Ishikawa (cell line): ENCODE data around the gene NEDD4L.

Experiments used
- CEBPB ChIP-seq: IDR thresholded peaks from 2 replicates; pipeline ENCODE4 v1.6.1; 2012
- CREB1 ChIP-seq: IDR thresholded peaks from 2 replicates; pipeline ENCODE4 v1.6.1; 2012; ENCODE audit warnings: low read depth
- EGR1 ChIP-seq: IDR thresholded peaks from 2 replicates; pipeline ENCODE4 v1.6.1; 2012
- EP300 ChIP-seq: IDR thresholded peaks from 2 replicates; pipeline ENCODE4 v1.6.1; 2012; ENCODE audit warnings: borderline replicate concordance
- FOXM1 ChIP-seq: IDR thresholded peaks from 2 replicates; pipeline ENCODE4 v1.6.1; 2012; ENCODE audit warnings: low read depth, borderline replicate concordance
- MAX ChIP-seq: IDR thresholded peaks from 2 replicates; pipeline ENCODE4 v1.6.1; 2012
- NFIC ChIP-seq: IDR thresholded peaks from 2 replicates; pipeline ENCODE4 v1.6.1; 2012
- RAD21 ChIP-seq: IDR thresholded peaks from 2 replicates; pipeline ENCODE4 v1.6.1; 2012; ENCODE audit warnings: low read depth
- REST ChIP-seq: IDR thresholded peaks from 2 replicates; pipeline ENCODE4 v1.6.1; 2012; ENCODE audit warnings: low read depth, mild to moderate bottlenecking
- TAF1 ChIP-seq: IDR thresholded peaks from 2 replicates; pipeline ENCODE4 v1.6.1; 2012; ENCODE audit warnings: low read depth, mild to moderate bottlenecking
- TCF12 ChIP-seq: IDR thresholded peaks from 2 replicates; pipeline ENCODE4 v1.6.1; 2012; ENCODE audit warnings: low read depth
- TEAD4 ChIP-seq: IDR thresholded peaks from 2 replicates; pipeline ENCODE4 v1.6.1; 2012
- USF1 ChIP-seq: IDR thresholded peaks from 2 replicates; pipeline ENCODE4 v1.6.1; 2012
- YY1 ChIP-seq: IDR thresholded peaks from 2 replicates; pipeline ENCODE4 v1.6.1; 2012; ENCODE audit warnings: low read depth
- ZBTB7A ChIP-seq: IDR thresholded peaks from 2 replicates; pipeline ENCODE4 v1.6.1; 2012; ENCODE audit warnings: low read depth

Gene NEDD4L

GRCh38 chr18:58284699-58285448 is 240.8 kb downstream of the NEDD4L start:
- TF ChIP-seq CEBPB = no peak
- no peak for TF ChIP-seq ZBTB7A
- no peak for TF ChIP-seq EP300
- TF ChIP-seq YY1 = no peak
- no peak for TF ChIP-seq MAX
- TF ChIP-seq CREB1 = no peak
- TF ChIP-seq TEAD4 = no peak
- TF ChIP-seq RAD21 = no peak
- no peak for TF ChIP-seq TCF12
- TF ChIP-seq FOXM1 = no peak
- TF ChIP-seq REST = no peak
- no peak for TF ChIP-seq USF1
- no peak for TF ChIP-seq TAF1
- no peak for TF ChIP-seq NFIC
- TF ChIP-seq EGR1 = no peak

- TF ChIP-seq CEBPB = no peak
- no peak for TF ChIP-seq REST
- no peak for TF ChIP-seq MAX
- no peak for TF ChIP-seq TCF12
- no peak for TF ChIP-seq EGR1
- no peak for TF ChIP-seq ZBTB7A
- TF ChIP-seq RAD21 = no peak
- no peak for TF ChIP-seq EP300
- no peak for TF ChIP-seq YY1
- TF ChIP-seq USF1 = no peak
- no peak for TF ChIP-seq TAF1
- no peak for TF ChIP-seq FOXM1
- TF ChIP-seq CREB1 = no peak
- no peak for TF ChIP-seq NFIC
Observed at GRCh38 chr18:58285449-58286130, 241.6 kb downstream of the NEDD4L start.

- TF ChIP-seq TEAD4 (no peak), CREB1 (no peak), ZBTB7A (no peak), EGR1 (no peak), TAF1 (no peak), CEBPB (no peak), MAX (no peak), TCF12 (no peak), FOXM1 (no peak), EP300 (no peak), REST (no peak), USF1 (no peak), NFIC (no peak), RAD21 (no peak), YY1 (no peak)
Observed at GRCh38 chr18:58286632-58287352, 242.8 kb downstream of the NEDD4L start.
